GOT3 (cell line): ENCODE measurements around the gene YPEL5.
"Not testable (repeated sequence)": the region's sequence is repeated elsewhere in the genome, so short reads cannot be mapped to it uniquely, and the experiment has no call there.

Experiments used
- DNase-seq: peaks from one replicate; lab custom pipeline; 2025; ENCODE audit warnings: mixed read lengths; lab: John Stamatoyannopoulos, UW

The YPEL5 gene

DNA sequence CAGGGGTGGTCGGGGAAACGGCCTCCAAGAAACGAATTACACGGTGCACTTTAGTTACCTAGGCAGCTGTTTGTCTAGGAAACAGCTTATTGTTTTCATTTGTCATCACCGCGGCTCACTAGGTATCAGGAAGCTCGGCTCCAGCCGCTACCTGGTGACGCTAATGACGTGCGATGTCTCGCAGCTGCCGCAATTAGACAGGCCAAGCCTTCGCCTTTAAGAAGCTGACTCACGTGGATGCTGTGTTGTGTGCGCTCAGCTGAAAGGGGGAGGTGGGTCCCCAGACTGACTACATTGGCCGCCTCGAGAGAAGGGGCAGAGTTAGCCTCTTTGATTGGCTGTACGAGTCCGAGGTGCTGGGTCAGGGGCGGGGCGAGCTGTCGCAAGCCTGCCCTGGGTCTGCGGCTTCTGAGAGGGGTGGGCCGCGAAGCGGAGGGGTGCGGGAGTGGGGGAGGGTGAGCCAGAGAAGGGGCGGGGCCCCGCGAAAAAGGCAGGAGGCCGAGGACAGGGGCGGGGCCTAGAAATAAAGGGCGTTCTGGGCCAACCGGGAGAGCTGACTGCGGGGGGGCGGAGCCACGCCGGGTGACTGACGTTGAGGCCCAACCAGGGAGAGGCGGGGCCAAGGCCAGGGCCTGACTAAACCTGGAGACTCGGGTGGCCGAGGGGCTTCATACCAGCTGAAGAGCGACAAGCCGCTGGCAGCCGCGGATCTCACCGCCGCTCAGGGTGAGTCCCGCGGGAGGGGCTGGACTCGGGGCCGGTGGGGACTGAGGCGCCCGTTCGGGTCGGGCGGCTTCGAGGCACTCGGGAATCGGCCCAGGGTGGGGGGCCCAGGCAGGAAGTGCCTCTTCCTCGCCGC, at the start of gene YPEL5:
TSS of gene YPEL5 (plus strand) at position 671 of the 859 bp plus-strand sequence. CDS start 9,645 bp downstream, outside the sequence.
- DNase-seq = peak; percentile 98

DNA sequence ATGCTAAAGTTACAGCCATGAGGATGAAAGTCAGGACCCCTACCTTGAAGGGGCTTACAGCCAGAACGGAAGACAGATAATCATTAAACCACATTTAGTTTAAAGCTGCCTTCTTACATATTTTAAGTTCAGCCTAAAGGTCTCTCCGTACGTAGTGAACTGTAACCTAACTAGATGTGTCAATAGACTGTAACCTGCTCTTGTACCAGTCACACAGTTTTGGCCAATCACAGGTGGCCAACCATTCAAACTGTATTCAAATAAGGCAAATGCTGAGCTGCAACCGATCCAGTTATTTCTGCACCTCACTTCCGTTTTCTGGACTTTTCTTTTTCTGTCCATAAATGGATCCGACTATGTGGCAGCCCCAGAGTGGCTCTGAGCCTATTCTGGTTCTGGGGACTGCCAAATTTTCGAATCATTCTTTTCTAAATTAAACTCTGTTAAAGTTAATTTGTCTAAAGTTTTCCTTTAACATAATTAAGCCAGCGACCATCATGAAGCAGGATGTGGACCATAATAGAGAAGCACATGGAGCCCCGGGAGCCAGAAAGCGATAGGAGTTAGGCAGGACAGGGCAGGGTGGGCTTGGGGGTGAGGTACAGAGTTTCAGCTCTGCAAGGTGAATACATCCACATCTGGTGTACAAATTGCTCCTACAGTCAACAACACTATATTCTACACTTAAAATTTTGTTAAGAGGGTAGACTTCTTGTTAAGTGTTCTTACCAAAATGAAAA, 48.4 kb upstream of the YPEL5 start:
- no peak for DNase-seq

DNA sequence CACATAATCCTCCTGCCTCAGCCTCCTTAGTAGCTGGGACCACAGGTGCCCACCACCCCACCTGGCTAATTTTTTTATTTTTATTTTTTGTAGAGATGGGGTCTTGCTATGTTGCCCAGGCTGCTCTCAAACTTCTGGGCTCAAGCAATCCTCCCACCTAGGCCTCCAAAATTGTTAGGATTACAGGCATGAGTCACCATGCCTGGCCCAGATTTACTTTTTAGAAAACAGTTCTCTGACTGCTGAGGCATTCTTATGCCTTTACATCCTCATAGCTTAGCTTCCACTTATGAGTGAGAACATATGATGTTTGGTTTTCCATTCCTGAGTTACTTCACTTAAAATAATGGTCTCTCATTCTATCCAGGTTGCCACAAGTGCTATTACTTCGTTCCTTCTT, 47.4 kb upstream of the YPEL5 start:
- DNase-seq = not testable (repeated sequence)

DNA sequence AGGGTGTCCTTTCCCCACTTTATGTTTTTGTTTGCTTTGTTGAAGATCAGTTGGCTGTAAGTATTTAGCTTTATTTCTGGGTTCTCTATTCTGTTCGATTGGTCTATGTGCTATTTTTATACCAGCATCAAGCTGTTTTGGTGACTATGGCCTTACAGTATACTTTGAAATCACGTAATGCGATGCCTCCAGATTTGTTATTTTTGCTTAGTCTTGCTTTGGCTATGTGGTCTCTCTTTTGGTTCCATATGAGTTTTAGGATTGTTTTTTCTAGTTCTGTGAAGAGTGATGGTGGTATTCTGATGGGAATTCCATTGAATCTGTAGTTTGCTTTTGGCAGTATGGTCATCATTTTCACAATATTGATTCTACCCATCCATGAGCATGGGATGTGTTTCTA, 46.1 kb upstream of the YPEL5 start:
- DNase-seq = not testable (repeated sequence)

DNA sequence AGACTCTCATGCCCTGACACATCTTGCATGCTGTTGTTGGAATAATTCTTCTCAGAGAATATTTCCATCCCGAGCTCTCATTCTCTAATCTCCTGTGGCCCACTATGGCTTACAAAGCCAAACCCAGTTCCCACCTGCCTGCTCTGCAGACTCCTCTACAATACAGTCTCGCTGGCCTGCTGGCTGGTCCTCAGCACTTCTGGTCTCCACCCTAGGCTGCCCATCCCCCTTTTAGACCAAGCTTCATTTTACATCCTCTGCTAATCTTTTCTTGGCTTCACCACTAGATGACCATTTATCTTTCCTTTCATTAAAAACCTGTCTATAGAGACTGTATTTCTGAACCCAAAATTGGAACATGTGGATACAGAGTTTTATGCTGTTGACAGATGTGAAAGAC, 42.5 kb upstream of the YPEL5 start:
- no peak for DNase-seq

DNA sequence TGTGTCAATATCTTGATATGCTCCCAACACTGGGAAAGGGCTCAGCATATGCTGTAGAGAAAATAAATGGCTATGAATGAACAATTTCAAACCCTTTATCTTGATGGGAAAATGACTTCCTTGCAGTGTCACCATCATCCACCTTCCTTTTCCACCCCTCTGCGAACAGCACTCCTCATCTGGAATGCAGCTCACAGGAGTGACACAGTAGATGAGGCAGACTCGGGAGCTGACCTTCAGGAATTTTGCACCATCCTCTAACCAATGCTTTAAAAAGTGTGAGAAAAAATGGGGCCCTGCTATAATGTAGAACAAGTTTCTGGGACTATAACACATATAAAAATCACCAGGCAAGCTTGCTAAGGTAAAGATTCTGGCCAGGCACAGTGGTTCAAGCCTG, 41.3 kb upstream of the YPEL5 start:
- DNase-seq = no peak

DNA sequence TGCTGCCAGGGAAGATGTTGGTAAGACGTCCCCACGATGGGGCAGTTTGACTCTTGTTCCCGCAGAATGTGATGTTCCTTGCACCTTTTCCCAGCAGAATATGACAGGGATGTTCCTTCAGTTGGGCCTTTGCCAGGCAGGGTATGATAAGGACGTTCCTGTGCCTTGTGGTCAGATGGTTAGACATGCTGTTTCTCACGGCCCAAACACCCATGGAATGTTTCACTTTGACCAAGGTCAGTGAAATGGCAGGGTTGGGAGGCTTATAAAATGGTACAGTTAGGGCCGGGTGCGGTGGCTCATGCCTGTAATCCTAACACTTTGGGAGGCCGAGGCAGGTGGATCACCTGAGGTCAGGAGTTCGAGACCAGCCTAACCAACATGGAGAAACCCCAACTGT, 40.3 kb upstream of the YPEL5 start:
- no peak for DNase-seq

DNA sequence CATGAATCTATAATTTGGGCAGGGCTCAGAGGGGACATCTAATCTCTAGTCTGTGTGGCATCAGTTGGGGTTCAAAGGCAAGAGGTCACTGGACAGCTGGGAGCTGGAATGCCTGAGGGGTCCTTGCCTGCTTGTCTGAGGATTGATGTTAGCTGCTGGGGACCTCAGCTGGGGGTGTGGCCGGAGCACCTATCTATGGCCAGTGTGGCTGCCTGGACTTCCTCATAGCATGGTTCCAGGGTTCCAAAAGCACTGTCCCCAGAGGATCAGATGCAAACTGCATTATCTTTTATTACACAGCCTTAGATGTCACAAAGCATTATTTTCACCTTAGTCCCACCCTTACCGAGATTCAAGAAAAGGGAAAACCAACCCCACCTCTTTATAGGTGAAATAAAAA, 38.6 kb upstream of the YPEL5 start:
- DNase-seq = no peak

DNA sequence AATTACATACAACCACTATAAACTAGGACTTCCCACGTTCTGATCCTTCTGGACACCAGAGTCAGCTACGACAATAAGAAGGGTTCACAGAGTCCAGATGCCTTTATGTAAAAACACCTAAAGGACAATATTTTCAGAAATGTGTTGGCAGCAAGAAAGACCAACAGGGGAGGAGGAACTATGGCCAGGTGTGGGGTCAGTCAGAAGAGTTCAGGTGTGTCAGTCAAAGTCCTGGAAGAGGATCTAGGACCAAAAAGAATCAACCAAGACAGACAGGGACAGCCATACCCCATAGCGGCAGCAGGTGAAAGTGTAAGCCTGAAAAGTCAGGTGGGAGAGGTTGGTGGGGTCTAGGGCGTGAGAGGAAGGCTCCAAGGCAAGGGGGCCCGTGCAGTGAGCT, 38.0 kb upstream of the YPEL5 start:
- no peak for DNase-seq

DNA sequence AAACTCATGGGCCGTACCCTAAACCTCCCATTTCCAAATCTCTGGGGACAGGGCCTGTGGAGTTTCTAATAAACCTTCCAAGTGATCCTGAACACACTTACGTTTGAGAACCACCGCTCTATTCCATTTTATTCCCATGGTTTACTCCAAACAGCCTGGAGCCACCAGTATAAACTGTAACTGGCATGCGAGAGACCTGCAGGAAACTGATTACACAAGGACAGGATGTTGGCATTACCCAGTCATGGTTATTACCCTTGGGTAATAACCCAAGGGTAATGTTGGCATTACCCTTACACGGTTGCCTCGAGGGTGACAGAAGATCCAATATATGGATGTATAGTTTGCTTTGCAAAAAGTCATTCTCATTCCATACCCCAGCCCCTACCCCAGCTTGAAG, 37.0 kb upstream of the YPEL5 start:
- DNase-seq = no peak

DNA sequence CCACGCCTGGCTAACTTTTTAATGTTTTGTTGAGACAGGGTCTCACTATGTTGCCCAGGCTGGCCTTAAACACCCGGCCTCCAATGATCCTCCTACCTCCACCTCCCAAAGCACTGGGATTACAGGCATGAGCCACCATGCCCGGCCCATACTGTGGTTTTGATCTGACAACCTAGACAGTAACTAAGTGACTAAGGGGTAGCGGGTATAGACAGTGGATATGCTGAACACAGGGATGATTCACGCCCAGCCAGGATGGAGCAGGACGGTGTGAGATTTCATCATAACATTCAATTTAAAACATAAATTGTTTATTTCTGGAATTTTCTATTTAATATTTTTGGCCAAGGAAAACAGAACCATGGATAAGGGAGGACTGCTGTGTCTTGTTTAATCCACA, 36.0 kb upstream of the YPEL5 start:
- DNase-seq = no peak

DNA sequence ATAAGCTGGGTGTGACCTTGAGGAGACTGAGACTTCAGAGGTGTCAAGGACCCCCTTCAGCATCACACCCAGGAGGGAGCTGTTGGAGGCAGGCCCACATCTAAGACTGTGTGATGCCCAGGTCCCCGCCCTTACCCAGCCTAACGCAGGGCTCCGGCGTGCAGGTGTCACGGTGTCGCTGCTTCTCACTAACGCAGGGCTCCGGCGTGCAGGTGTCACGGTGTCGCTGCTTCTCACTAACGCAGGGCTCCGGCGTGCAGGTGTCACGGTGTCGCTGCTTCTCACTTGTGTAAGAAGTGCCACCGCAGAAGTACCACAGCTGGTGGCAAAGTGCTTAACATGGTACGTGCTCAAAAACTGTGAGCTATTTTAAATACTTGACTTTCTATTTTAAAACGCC, 35.6 kb upstream of the YPEL5 start:
- not testable (repeated sequence) for DNase-seq

DNA sequence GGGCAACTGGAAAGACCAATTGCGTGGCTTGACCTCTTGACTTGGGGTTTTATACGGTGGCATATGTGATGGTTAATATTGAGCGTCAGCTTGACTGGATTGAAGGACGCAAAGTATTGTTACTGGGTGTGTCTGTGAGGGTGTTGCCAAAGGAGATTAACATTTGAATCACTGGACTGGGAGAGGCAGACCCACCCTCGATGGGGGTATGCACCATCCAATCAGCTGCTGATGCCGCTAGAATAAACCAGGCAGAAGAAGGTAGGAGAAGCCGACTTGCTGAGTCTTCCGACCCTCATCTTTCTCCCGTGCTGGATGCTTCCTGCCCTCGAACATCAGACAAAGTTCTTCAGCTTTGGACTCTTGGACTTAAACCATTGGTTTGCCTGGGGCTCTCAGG, 34.2 kb upstream of the YPEL5 start:
- no peak for DNase-seq

DNA sequence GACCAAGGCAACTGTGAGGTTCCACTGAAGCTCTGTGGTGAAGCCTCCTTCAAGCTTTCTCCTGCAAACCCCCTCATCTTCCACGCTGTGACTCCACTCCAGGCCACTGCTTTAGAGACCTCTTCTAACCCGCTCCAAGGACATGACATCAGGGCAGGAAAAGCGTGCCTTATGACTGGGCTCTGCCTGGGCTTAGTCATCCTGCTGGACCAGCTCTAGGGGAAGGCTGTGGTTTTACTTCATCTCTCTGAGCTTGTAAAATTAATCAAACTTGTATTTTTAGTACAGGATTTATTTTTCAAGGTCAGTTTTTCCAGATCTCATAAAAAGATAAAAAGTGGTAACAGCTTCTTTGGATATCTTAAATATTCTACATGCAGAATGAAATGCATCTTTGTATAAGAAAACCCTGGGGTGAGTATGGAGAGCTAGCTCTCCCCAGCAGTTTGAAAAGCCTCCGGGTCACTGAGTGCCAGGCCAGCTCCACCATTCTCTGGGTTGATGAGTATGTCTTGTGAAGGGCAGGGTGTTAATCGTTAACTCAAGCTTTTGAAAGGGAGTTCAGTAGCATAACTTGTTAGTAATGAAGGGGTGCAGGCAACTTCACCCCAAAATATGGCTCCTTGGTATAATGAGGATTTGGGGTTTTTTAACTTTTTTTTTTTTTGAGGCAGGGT, 33.1 kb upstream of the YPEL5 start:
- peak; percentile 30 for DNase-seq

DNA sequence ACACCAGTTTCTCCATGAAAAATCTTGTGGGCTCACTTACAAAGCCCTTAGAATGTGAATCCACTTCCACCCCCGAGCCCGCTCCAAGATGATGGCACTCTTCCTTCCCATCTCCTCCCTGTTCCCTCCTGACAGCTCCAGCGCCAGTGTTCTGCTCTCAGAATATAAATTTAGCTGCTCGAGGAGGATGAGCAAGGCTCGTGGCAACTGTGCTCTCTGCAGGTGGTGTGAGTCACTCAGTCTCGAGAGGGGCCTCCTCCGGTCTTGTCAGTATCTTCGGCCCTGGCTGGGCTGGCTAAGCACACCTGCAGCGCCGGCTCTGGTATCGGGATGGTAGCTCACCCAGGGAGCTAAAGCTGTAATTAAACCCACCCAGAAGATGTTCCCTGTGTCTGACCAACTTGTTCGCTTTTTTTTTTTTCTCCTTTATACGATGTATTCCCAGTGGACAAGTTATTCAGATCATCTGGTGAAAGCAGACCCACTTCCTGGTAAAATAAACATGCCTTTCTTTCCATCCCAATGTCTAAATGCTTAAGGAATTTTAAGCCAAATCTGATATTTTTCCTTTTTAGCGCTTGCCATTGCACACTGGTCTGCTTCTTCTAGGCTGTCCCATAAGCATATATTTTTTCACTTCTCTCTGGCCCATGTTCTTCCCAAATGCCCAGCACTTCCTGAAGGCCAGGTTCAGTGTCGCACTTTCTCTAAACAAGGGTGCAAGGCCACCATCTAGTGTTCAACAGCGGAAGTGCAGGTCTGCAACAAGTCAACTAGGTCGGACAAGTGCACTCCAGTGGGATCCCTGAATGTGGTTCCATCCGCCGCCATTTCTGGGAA, 31.4 kb upstream of the YPEL5 start:
- DNase-seq = peak; percentile 20

DNA sequence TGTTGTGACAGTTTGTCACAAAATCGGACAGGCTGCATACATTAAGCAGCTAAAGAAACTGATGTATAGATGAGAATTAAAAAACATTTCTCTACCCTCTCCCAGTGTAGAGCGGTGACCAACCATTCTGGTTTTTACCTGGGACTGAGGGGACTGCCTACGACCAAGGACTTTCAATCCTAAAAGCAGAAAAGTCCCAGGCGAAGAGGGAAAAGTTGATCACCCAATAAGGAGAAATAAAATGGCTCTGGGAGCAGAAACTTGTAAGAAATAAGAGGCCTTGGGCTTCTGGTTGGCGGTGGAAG, 30.9 kb upstream of the YPEL5 start:
- no peak for DNase-seq

DNA sequence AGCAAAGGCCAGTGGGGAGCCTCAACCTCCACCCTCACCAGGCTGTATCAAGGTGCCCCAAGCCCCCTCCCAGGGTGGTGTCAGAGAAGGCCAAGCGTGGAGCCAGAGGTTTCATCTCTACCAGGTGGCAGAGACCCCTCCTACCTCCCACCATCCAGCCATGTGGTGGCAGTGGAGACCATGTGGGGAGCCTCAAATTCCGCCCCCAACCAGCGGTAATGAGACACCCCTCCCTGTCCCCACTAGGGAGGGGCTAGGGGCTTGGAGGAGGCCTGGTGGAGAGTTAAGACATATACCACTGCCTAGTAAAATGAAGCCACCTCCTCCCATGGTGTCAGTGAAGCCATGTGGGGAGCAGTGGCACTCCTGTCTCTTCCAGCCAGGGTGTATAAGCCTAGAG, 24.4 kb upstream of the YPEL5 start:
- DNase-seq = no peak

DNA sequence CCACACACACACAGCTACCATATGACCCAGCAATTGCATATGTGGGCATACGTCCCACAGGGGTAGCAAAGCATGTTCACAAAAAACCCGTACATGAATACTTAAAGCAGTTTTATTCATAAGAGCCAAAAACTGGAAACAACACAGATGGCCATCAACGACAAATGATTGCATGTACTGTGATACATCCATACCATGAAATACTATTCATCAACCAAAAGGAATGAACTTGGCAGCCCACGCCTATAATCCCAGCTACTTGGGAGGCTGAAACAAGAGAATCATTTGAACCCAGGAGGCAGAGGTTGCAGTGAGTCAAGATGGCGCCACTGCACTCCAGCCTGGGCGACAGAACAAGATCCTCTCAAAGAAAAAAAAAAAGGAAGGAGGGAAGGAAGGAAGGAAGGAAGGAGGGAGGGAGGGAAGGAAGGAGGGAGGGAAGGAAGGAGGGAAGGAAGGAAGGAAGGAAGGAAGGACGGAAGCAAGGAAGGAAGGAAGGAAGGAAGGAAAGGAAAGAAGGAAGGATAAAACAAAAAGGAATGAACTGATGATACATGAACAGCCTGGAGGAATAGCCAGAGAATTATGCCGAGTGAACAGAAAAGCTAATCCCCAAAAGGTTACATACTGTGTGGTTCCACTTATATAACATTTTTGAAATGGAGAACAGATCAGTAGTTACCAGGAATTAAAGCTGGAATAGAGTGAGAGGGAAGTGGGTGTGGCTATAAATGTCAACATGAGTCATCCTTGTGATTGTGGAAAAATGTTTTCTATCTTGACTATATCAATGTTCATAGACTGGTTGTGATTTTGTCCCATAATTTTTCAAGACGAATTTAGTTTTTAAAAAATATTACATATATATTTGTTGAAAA, 19.6 kb upstream of the YPEL5 start:
- DNase-seq = no peak

DNA sequence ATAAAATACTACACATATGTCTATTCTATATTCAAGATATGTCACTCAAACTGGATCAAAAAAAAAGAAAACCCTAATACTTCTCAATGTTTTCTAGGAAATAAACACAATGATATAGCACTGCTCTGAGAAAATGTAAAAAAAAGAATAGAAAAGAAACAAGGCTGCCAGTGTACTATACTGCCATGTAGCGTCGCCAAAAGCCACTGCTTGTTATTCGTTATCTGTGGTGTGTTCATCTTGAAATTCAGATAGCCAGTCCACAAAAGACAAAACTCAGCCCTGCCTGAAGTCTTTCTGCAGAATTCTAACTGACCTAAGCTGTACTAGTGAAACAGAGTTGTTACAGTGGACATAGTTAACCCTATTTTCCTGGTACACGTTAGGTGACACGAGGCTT, 12.2 kb upstream of the YPEL5 start:
- no peak for DNase-seq

DNA sequence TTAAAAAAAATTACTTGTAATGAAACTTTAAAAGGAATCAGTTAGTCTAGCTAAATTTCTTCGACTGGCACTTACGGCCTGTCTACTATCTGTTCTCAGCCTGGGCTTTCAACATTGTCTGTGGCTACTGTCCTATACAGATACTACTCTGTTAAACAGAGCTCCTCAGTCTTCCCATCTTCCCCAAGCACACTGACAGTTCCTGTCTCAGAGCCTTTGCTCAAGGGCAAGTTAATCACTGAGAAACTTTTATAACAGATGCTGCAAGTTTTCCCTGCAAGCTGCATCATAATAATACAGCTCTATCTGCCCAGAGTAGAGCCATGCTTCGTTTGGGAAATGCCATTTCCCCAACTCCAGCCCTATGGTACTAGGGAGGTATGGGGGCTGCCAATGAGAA, 11.3 kb upstream of the YPEL5 start:
- DNase-seq = no peak
